Activated CD4-positive, CD25-positive, alpha-beta regulatory T cell (primary cell): Measurements from ENCODE around the gene FDXACB1.

ENCODE experiments used
- DNase-seq, 4 experiments: peaks; one replicate each; lab custom pipeline; 2025; lab: John Stamatoyannopoulos, UW

Gene FDXACB1

GRCh38 chr11:111845276-111846028 is 33.5 kb downstream of the FDXACB1 start:
- no peak for DNase-seq

- no peak for DNase-seq
Observed at GRCh38 chr11:111843661-111844060, 35.3 kb downstream of the FDXACB1 start.

GRCh38 chr11:111841370-111842053 is 37.5 kb downstream of the FDXACB1 start:
- DNase-seq, result peak; percentile 73 to 85 (median 76)

GRCh38 chr11:111840143-111840542 is 38.8 kb downstream of the FDXACB1 start:
- no peak for DNase-seq

GRCh38 chr11:111838054-111838453 is 40.9 kb downstream of the FDXACB1 start:
- DNase-seq, result no peak

GRCh38 chr11:111837366-111837891 is 41.5 kb downstream of the FDXACB1 start:
- no peak for DNase-seq

GRCh38 chr11:111836721-111837120 is 42.2 kb downstream of the FDXACB1 start:
- no peak for DNase-seq

- no peak for DNase-seq
Observed at GRCh38 chr11:111836162-111836561, 42.8 kb downstream of the FDXACB1 start.

GRCh38 chr11:111835665-111836064 is 43.3 kb downstream of the FDXACB1 start:
- no peak for DNase-seq

- DNase-seq, result no peak
Observed at GRCh38 chr11:111834432-111835163, 44.4 kb downstream of the FDXACB1 start.

- DNase-seq, result no peak
Observed at GRCh38 chr11:111833524-111833923, 45.4 kb downstream of the FDXACB1 start.

- no peak for DNase-seq
Observed at GRCh38 chr11:111829185-111829968, 49.6 kb downstream of the FDXACB1 start.

- no peak for DNase-seq
Observed at GRCh38 chr11:111826322-111826950, 52.5 kb downstream of the FDXACB1 start.
